Measurements from ENCODE around the gene PCDH8. TPM values are rescaled to one million over a fixed set of nuclear protein-coding genes. Genes with fewer than 3 reads are reported as not detected.
A peak's percentile ranks its signal among the peaks of the same experiment; 100 is the strongest.

The PCDH8 gene
- total and polyA plus RNA-seq, 2 of the 13 experiments (the other 11 are each of a cell fraction or from before 2014, with no cell fraction given), result not detected

GRCh38 chr13:52850396-52851136 lies 2.1 kb upstream of the PCDH8 start (continued):
- TF ChIP-seq ZNF570 (CRISPR knock-in tag; IDR thresholded peaks at IDR 0.05; ENCODE audit: borderline replicate concordance), result no peak
- peak; percentile 23; the same call in 1 of the 2 replicates for TF ChIP-seq SNAPC4 (CRISPR knock-in tag; IDR thresholded peaks at IDR 0.05)
- peak; percentile 79 for TF ChIP-seq HMG20B (CRISPR knock-in tag; conservative IDR thresholded peaks at IDR 0.05)
- TF ChIP-seq GTF2F1 (IDR thresholded peaks at IDR 0.05; ENCODE audit: low read length), result no peak
- peak; percentile 22 to 52; a peak in 1 of 4 replicates for TF ChIP-seq NR2F1 (CRISPR knock-in tag; IDR thresholded peaks at IDR 0.05)
- TF ChIP-seq SMYD3 (CRISPR knock-in tag; IDR thresholded peaks at IDR 0.05), result peak; percentile 91
- TF ChIP-seq TEAD3 (CRISPR knock-in tag; optimal IDR thresholded peaks at IDR 0.05; ENCODE audit: borderline replicate concordance), result peak; percentile 21
- no peak for TF ChIP-seq ZFP1 (CRISPR knock-in tag; IDR thresholded peaks at IDR 0.05)
- no peak for TF ChIP-seq DNMT1 (CRISPR knock-in tag; IDR thresholded peaks at IDR 0.05)
- TF ChIP-seq FOXP4 (CRISPR knock-in tag; IDR thresholded peaks at IDR 0.05), result peak; percentile 26; the same call in 1 of the 2 replicates
- peak; percentile 74; the same call in 1 of the 2 replicates for TF ChIP-seq ZBTB25 (CRISPR knock-in tag; IDR thresholded peaks at IDR 0.05)
- TF ChIP-seq SP4 (CRISPR knock-in tag; IDR thresholded peaks at IDR 0.05), result peak; percentile 63
- peak; percentile 71; the same call in 1 of the 2 replicates for TF ChIP-seq CCDC6 (CRISPR knock-in tag; IDR thresholded peaks at IDR 0.05)
- TF ChIP-seq ARNTL (CRISPR knock-in tag; IDR thresholded peaks at IDR 0.05), result 0 out of 2 replicates have a peak, but pooled peaks have one; percentile 30
- peak; percentile 50; the same call in 1 of the 2 replicates for TF ChIP-seq FOSL1 (CRISPR knock-in tag; IDR thresholded peaks at IDR 0.05; ENCODE audit: borderline replicate concordance)
- TF ChIP-seq KDM3A (CRISPR knock-in tag; IDR thresholded peaks at IDR 0.05; ENCODE audit: low read depth), result peak; percentile 36; the same call in 1 of the 2 replicates
- TF ChIP-seq KDM5B (CRISPR knock-in tag; IDR thresholded peaks at IDR 0.05; ENCODE audit: borderline replicate concordance), result peak; percentile 74; the same call in 1 of the 2 replicates
- TF ChIP-seq ZNF580 (CRISPR knock-in tag; IDR thresholded peaks at IDR 0.05; ENCODE audit: borderline replicate concordance, low read depth), result 0 out of 2 replicates have a peak, but pooled peaks have one; percentile 69
- TF ChIP-seq ZFP62 (CRISPR knock-in tag; IDR thresholded peaks at IDR 0.05), result no peak
- TF ChIP-seq ZNF543 (CRISPR knock-in tag; IDR thresholded peaks at IDR 0.05), result 0 out of 2 replicates have a peak, but pooled peaks have one; percentile 63
- TF ChIP-seq ZNF235 (CRISPR knock-in tag; IDR thresholded peaks at IDR 0.05; ENCODE audit: borderline replicate concordance), result 0 out of 2 replicates have a peak, but pooled peaks have one; percentile 59
- peak; percentile 96; the same call in 1 of the 2 replicates for TF ChIP-seq ZNF558 (CRISPR knock-in tag; IDR thresholded peaks at IDR 0.05; ENCODE audit: borderline replicate concordance)
